ENCODE data around the gene RAD18.

Gene RAD18, protein sequence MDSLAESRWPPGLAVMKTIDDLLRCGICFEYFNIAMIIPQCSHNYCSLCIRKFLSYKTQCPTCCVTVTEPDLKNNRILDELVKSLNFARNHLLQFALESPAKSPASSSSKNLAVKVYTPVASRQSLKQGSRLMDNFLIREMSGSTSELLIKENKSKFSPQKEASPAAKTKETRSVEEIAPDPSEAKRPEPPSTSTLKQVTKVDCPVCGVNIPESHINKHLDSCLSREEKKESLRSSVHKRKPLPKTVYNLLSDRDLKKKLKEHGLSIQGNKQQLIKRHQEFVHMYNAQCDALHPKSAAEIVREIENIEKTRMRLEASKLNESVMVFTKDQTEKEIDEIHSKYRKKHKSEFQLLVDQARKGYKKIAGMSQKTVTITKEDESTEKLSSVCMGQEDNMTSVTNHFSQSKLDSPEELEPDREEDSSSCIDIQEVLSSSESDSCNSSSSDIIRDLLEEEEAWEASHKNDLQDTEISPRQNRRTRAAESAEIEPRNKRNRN

DNA sequence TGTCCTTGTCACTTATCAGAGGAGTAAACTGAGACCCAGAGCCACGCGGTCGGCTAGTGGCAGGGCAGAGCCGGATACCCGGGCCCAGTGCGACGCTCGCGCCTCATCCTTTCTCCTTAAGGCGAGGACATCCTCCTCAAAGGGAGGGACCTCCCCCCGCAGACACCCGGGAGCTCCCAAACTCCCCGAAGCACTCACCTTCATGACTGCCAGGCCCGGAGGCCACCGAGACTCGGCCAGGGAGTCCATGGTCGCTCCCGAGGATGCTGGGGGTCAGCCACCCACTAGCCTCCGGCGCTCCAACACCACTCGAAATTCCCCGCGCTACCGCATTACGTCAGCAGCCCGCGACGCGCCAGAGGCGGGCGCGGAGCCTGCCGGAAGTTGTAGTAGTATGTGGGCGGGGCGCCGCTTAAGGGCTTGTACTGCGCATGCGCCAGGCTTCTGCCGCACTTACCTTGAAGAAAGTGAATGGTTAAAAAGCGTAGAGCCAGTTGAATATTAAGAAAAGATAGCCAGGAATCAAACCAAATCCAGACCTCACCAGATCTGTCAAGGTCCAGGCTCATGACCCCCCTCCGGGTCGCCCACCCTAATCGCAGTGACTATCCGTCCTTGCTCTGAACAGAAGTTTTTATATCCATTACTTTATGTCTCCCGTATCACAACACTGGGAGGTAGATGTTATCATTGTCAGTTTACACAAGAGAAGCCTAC lies at the start of gene RAD18:
Gene RAD18 (minus strand): TSS at position 336 of the 717 bp plus-strand sequence. CDS start 87 bp downstream, at position 249.
- DNase-seq (ENCODE audit: low spot score), result peak; percentile 95

DNA sequence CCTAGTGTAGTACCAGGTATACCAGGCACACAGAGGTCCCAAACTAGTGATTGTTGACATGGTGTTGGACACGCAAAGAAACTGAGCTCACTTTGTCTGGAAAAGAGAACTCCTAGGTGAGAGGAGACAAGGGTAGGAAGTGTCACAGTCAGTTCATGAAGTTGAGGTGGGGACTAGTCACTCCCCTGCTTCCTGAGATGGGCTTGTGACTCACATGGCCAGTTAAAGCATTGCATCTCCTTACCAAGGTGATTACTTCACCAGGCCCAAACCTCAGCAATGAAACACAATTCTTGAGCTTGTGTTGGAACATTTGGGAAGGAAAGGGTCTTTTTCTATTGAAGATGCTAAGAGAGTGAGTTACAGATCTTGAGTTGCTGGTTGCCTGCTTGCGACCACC lies 49.2 kb upstream of the RAD18 start:
- no peak for DNase-seq (ENCODE audit: low spot score)

- DNase-seq (ENCODE audit: low spot score), result no peak
Measured at GRCh38 chr3:9009976-9010545, 46.8 kb upstream of the RAD18 start.

DNA sequence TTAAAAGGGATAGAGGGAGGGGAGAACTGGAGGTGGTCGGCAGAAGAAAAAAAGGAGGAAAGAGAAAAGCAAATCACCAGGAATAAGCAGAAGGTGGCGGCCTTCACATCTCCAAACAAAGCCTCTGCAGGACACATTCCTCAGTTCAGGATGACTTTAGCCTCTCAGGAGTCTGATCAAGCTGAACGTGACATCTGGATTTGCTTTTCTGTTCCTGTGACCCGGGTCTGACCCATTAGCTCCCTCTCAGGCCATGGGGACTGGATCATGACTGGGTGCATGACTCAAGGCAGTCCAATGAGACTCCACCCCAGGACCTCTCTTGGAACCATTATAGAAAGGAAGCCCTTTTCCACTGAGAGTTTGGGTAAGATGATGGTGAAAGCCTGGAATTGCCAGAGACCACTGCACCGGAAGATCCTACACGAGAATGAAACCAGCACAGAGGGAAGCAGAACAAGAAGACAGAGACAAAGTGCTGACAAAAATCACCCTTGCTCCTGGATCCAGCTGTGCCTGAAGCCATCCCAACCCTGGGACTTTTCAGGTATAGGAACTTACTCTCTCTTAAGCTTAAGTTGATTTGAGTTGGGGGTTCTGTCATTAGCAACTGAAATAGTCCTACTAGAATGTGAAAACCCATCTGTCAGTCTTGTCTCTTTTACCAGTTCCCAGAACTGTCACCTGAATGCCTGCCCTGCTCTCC lies 45.4 kb upstream of the RAD18 start:
- no peak for DNase-seq (ENCODE audit: low spot score)

DNA sequence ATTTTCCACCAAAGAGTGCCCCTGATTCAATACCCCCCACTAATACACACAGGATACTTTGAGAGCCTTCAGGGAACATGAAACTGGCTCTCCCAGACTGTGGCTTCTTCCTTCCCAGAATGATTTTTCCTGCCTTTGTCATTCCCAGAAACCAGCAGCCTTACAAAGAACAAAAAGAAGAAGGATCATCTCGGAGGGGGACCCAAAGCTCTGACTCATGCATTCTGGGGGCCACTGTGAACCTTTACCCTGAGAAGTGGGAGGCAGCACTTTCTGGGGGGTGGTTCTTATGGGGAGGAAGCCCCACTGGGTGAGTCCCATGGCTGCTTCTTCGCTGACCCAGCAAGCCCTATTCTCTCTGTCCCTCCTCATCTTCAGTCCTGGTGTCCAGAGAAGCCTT lies 44.7 kb upstream of the RAD18 start:
- no peak for DNase-seq (ENCODE audit: low spot score)

DNA sequence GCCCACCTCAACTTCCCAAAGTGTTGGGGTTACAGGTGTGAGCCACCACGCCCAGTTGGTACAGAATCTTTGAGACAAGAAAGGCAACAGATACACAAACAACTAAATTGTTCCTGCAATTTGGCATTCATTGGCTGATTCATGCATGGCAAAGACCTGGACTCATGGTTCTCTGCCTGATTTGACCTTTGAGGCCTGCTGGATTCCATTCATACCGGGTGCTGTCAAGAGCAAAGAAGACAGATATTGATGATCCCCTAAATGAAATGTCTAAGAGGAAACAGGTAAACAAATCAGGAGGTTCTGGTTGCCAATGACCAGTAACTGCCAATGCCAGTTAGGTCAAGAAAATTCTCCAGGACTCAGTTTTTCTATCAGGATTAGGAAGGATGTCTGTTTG lies 43.9 kb upstream of the RAD18 start:
- DNase-seq (ENCODE audit: low spot score), result no peak

DNA sequence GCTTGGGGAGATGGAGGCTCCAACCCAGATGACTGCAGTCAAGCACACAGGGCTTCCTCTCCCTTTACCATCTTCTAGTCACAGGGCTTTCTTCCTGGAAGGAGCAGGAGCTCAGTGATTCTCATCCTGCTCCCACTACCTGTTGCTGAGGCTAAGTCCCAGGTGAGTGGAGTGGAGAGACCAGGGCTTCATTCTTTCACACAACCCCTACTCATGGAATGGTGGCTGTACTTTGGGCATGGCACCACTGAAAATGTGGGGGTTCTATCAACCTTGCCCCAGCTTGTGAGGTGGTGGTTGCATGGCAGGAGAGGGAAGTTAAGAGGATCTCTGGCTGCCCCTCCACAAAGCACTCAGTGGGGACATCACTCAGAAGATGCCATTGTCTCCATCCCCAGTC lies 36.8 kb upstream of the RAD18 start:
- DNase-seq (ENCODE audit: low spot score), result no peak

- DNase-seq (ENCODE audit: low spot score), result no peak
Measured at GRCh38 chr3:8997151-8997550, 33.9 kb upstream of the RAD18 start.

DNA sequence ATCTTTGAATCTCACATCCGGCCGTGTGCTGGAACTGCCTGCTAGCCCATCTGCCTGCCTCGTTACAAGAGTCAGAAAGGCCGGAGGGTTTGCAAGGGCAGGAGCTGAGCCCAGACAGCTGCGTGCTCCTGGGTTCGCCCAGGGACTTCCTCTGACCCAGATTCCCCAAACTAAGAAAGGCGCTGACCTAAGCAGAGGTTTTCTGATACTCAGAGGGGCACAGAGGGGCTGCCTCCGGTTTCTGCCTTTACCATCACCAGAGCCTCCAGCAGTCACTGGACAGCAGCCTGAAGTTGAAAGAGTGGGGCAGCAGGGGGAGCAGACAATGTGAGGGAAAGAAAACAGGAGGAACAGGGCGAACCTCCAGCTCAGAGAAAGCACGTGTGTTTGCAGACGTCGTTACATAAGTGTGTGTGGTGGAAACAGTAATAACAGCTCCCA lies 33.4 kb upstream of the RAD18 start:
- peak; percentile 62 for DNase-seq (ENCODE audit: low spot score)

DNA sequence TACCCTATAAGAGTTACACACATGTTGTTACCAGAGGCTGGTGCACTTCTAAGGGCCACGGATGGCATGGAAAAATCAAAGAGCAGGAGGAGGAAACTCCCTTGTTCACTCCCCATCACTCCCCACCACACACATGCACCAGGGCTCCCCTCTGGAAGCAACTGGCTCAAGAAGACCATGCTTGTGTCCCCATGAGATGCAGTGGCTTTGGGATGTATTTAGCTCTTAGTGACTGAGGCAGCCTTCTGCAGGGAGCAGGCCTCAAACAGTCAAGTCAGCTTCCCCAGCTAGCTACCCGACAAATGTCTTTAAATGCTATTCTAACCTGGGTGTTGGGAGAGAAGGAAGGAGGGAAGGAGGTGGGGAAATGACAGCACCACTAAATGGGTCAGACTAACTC lies 32.9 kb upstream of the RAD18 start:
- DNase-seq (ENCODE audit: low spot score), result no peak

- DNase-seq (ENCODE audit: low spot score), result no peak
Measured at GRCh38 chr3:8994226-8994625, 31.0 kb upstream of the RAD18 start.

DNA sequence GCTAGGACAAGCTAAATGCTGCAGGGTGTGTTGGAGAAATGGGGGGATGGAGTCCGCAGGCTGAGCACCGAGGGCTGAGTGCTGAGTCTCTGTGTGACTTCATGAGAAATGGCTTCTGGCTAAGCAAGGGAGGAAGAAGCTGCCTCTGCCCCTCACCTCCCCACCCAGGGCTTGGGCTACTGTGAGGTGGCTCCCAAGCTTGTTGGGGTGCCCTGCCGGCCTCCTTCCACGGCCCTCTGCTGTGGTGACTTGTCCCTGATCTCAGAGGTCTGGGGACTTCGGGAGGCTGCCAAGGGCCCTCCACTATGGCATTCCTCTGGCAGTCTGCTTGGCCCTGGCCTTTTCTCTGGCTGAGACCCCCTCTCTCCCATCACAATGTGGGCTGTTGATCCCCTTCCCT lies 30.1 kb upstream of the RAD18 start:
- no peak for DNase-seq (ENCODE audit: low spot score)

DNA sequence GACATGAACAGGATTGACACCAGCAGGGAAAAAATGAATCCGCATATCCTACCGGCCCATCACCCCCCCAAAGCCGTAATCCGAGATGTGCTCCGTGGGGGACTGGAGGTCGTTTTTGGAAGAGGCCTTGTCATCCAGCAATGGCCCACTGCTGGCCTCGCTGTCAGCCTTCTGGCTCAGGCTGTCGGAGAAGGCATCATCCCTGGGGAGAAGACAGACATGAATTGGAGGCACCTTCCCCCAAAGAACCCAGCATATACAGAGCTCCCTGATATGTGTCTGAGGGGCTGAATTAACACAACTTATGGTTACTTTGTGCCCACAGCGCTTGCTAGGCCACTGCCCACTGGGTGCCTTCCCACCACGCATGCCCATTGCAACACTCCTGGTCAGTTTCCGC lies 29.6 kb upstream of the RAD18 start:
- DNase-seq (ENCODE audit: low spot score), result no peak

- no peak for DNase-seq (ENCODE audit: low spot score)
Measured at GRCh38 chr3:8992199-8992598, 28.9 kb upstream of the RAD18 start.

DNA sequence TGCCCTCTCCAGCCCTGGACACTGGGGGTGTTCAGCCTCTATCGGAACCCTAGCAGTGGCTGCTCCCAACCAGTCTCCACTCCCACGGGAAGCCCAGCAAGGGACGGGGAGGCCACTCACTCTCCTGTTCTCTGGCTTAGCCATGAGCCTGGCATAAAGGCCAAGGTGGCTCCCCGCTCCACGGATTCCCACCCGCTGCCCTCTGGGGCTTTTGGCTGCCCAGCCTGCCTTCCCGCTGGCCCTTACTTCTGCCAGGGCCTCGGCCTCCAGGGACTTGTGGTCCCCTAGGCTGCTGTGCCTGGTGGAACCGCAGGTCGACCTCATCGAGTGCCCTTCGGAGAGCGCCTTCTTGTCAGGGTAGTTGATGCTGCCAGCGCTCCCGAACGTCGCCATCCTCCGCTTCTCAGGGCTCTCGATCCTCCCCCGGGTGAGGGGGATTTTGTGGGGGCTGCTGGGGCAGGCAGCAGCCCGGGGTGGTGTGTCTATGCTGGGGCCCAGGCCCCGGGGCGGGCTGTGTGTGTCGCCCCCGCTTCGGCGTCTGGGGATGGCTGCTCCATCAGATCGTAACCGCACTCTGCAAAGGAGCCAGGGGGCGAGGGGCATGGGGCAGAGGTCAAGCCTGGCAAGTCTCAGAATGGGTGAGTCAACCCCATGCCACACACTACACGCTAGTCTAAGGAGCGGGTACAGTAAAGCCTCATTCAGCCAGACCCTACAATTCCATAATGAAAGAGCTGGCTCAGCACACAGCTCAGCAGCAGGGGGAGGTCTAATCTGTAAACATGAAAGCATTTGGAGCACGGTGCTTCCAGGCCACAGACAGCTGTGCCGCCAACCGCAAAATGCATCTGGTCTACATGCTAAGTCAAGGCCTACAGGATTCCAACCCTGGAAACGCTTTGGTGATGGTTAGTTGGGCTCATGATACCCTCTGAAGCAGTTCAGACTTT lies 27.3 kb upstream of the RAD18 start:
- DNase-seq (ENCODE audit: low spot score), result no peak

- DNase-seq (ENCODE audit: low spot score), result no peak
Measured at GRCh38 chr3:8988791-8989558, 25.7 kb upstream of the RAD18 start.

DNA sequence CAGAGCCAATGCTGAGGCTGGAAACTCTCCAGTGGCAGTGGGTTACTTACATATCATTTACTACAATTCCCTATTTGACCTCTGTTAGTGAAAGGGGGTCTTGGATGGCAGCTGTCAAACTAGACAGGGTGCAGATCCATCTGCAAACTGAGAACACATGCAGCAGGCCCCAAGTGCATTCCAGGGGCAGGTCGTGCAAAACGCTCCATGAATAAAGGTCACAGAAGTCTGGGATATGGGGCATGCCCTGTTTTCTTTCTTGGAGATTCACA lies 25.0 kb upstream of the RAD18 start:
- DNase-seq (ENCODE audit: low spot score), result no peak

DNA sequence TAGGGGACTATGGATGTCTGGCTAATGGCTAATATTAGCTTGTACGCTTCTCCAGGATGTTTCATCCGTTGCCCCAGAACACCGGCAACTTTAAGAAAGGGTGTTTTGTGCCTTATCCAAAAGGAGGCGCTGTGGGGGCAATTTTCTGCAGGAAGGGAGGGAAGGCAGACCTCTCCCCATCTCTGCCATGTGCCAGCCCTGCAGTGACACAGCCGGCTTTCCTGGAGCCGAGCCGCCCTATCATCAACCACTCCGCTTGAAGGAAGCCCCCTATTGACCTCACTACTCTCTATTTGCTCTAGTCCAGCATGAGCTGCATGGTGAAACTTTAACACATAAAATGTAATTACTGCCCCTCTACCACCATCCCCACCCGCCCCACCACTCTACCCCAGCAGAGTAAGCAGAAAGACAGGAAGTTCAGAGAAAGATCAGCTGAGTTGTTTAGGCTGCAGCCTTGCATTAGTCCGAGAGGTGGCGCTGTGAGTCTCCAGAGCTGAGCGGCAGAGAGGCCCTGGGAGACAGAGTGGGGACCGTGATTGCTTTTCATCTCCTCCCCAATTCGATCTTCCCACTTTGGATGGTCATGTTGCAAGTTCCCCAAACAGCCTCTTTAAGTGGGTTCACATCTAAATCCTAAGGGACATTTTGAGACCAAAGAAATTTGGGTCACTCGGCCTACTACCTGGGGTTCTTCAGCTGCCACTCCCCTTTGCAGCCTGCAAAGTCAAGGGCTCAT lies 24.5 kb upstream of the RAD18 start:
- DNase-seq (ENCODE audit: low spot score), result peak; percentile 88

GRCh38 chr3:8987226-8987625 lies 24.0 kb upstream of the RAD18 start:
- no peak for DNase-seq (ENCODE audit: low spot score)

DNA sequence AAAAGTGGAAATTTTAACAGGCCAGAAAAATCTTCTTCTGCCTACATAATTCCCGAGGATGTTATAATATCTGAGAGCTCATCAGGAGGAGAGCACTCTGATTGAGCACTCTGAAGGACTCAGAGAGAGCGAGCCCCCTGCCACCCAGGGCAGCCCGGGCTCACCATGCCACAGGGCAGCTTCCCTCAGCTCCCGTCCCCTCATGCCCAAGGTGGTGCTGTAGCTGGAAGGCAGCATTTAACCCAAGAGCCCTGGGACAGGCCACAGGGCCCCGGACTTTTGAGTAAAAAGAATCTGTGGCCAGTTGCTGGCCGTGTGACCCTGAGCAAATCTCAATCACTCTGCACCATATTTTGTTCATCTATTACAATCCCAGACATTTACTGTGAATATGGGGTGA lies 23.5 kb upstream of the RAD18 start:
- no peak for DNase-seq (ENCODE audit: low spot score)
